Medulla oblongata (tissue), 1 donor: Measurements from ENCODE around the gene BTD.
"Not testable (repeated sequence)": the region's sequence is repeated elsewhere in the genome, so short reads cannot be mapped to it uniquely, and the experiment has no call there.

Source experiments
- DNase-seq: peaks from one replicate; pipeline ENCODE4 v3.0.0-alpha.2; 2015; ENCODE audit errors: extremely low spot score

Gene BTD

GRCh38 chr3:15602816-15603215 is 1.3 kb downstream of the BTD start:
- not testable (repeated sequence) for DNase-seq

DNA sequence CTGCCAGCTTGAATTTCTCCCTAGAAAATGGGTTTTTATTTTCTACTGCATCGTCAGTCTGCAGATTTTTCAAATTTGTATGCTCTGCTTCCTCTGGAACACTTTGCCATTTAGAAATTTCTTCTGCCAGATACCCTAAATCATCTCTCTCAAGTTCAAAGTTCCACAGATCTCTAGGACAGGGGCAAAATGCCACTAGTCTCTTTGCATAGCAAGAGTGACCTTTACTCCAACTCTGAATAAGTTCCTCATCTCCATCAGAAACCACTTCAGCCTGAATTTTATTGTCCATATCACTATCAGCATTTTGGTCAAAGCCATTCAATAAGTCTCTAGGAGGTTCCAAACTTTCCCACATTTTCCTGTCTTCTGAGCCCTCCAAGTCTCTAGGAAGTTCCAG is 3.0 kb downstream of the BTD start:
- not testable (repeated sequence) for DNase-seq

GRCh38 chr3:15606434-15606891 is 4.9 kb downstream of the BTD start:
- peak; percentile 10 for DNase-seq

DNA sequence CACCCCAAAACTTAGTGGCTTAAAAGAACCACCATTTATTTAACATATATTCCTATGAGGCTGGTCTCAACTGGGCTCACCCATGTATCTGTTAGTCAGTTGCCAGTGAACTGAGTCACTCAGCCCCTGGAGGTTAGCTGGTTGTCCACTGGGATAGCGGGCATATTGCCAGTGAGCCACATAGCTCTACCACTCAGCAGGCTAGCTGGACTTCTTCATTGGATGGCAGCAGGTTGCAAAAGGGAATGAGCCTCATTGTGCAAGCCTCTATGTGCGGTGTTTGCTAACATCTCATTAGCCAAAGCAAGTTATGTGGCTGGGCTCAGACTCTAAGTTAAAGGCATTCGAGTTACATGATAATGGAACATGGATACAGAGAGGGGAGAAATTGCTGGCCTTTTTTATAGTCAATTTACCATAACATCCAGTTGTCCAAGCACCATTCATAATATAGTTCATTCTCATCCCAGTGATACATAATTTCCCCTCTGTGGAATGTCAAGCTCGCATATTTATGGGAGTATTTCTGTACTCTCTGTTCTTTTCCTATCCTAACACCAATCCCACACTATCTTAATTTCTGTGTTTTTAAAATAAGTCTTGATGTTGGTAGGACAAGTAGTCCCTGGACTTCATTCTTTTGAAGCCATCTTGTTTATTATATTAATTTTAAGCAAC is 8.7 kb downstream of the BTD start:
- no peak for DNase-seq

DNA sequence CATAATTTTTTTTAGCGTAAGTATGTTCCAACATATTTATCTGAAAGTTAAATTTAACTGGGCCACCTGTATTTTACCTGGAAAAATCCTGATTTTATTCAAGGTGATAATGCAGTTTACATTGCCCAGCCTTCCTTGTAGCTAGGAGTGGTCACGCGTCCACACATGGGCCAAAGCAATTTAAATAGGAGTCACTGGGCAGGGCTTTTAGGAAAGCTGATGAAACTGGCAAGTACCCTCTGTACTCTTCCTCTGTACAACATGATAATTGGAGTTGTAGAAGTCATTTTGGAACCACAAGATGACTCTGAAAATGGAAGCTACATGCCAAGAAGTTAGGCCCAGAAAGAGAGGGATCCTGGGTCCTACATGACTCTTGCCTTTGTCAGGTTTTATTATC is 9.5 kb downstream of the BTD start:
- no peak for DNase-seq

DNA sequence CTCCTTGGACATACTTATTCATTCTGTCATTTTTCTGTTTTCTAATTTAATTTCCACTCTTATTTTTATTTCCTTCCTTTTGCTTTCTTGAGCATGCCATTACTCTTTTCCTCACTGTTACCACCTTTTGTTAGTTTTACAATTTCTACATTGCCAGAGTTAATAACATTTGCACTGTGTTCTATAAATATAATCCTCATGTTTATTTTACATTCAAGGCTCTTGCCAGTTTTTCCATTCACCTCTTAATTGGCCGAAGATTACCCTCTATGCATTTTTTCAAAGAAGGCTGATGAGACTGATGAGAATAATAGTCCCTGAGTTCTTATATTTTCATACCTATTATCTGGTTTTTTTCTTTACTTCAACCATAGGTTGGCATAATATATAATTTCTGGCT is 10.5 kb downstream of the BTD start:
- DNase-seq, result no peak

DNA sequence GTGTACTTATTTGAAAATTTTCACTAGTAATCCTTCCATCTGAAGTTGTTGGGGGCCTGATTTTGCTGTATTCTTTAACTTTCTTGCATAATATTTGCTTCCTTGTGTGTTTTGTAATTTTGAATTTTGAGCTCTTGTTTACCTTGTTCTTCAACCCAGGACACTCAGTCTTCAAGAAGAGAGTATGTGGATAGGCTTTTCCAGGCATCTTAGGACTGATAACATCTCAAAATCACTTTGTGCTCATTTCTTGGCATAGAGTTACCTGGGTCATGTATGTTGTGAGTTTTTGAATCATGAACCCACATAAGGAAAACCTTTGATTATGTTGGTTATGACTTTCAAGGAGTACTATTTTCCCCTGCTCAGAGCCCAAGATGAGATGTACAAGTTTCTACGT is 13.4 kb downstream of the BTD start:
- DNase-seq, result no peak

GRCh38 chr3:15616053-15616452 is 14.5 kb downstream of the BTD start:
- no peak for DNase-seq

DNA sequence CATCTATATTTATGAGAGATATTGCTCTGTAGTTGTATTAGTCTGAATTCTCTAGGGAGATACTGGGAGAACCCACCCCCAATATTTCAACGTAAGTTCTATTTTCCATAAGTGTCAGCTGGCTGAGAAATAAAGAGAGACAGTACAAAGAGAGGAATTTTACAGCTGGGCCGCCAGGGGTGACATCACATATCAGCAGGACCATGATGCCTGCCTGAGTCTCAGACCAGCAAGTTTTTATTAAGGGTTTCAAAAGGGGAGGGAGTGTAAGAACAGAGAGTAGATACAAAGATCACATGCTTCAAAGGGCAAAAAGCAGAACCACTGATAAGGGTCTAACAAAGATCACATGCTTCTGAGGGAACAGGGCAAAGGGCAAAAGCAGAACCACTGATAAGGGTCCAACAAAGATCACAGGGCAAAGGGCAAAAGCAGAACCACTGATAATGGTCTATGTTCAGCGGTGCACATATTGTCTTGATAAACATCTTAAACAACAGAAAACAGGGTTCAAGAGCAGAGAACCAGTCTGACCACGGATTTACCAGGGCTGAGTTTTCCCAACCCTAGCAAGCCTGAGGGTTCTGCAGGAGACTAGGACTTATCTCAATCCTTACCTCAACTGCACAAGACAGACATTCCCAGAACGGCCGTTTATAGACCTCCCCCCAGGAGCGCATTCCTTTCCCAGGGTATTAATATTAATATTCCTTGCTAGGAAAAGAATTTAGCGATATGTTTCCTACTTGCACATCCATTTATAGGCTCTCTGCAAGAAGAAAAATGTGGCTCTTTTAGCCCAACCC is 18.3 kb downstream of the BTD start:
- not testable (repeated sequence) for DNase-seq

DNA sequence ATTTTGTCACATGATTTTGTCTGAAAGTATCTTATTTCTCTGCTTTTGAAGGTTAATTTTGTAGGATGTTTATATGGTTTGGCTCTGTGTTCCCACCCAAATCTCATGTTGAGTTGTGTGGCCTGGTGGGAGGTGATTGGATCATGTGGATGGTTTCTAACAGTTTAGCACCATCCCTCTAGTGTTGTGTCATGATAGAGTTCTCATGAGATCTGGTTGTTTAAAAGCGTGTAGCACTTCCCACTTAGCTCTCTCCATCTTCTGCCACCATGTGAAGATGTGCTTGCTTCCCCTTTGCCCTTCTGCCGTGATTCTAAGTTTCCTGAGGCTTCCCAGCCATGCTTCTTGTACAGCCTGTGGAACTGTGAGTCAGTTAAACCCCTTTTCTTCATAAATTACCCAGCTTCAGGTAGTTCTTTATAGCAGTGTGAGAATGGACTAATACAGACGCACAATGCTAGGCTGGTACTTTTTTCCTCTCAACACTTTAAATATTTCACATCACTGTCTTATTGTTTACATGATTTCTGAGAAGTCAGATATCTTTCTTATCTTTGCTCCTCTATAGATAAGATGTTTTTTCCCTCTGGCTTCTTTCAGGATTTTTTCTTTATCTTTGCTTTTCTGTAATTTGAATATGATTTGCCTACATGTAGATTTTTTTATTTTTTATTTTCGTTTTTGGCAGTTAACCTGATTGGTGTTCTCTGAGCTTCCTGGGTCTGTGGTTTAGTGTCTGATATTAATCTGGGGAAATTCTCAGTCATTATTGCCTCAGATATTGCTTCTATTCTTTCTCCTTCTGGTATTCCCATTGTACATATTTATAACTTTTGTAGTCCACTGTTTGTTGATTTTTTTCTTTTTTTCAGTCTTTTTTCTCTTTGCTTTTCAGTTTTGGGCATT is 22.2 kb downstream of the BTD start:
- no peak for DNase-seq

DNA sequence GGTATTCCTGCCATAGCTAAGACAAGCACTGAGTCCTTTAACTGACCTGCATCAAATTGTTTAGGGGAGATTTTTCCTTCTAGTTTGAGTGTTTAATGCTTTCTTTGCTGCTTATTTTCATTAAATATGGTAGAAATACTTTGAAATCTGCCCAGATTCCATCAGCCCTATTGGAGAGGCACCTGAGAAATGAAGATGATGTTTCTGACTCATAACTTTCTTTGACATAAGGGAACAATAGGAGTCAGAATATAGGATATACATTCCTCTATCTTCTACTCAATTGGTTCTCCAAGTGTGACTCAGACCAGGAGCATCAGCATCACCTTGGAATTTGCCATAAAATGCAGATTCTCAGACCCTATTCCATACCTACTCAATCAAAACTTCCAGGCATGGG is 27.4 kb downstream of the BTD start:
- DNase-seq, result no peak

- peak; percentile 95 for DNase-seq
Observed at GRCh38 chr3:15629860-15630597, 28.5 kb downstream of the BTD start.

- peak; percentile 66 for DNase-seq
Observed at GRCh38 chr3:15630646-15631350, 29.3 kb downstream of the BTD start.

- DNase-seq, result no peak
Observed at GRCh38 chr3:15631426-15632211, 30.1 kb downstream of the BTD start.

DNA sequence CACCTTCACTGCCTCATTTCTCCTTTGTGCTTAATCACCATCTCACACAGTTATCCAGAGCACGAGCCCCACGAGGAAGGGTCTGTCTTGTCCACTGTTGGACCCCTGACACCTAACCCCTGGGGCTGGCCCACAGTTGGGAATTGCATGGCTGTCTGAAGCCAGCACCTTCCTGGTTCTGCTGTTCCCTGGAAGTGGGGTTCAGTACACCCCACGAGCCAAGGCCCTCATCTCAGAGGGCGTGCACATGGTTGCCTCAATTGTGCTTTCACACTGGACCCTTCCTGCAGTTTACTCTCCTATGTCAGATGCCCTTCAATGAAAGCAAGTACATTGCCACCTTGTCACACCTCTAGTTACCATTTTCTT is 30.7 kb downstream of the BTD start:
- no peak for DNase-seq

DNA sequence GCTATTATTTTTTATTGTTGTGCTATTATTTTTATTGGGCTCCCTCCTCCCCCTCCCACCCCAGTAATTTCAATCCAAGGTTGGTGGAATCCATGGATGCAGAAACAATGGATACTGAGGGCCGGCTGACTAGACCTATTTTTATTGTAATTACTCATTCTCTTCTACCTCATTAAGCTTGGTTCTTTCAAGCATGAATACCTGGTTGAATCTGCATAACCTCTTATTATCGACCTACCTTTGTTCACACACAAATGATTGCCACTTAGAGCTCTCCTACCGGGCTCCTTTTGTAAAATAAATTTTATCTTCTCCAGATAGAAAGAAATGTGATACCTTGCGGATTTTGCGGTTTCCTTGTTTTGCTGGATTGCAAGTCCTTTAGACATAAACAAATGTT is 31.6 kb downstream of the BTD start:
- DNase-seq, result no peak

DNA sequence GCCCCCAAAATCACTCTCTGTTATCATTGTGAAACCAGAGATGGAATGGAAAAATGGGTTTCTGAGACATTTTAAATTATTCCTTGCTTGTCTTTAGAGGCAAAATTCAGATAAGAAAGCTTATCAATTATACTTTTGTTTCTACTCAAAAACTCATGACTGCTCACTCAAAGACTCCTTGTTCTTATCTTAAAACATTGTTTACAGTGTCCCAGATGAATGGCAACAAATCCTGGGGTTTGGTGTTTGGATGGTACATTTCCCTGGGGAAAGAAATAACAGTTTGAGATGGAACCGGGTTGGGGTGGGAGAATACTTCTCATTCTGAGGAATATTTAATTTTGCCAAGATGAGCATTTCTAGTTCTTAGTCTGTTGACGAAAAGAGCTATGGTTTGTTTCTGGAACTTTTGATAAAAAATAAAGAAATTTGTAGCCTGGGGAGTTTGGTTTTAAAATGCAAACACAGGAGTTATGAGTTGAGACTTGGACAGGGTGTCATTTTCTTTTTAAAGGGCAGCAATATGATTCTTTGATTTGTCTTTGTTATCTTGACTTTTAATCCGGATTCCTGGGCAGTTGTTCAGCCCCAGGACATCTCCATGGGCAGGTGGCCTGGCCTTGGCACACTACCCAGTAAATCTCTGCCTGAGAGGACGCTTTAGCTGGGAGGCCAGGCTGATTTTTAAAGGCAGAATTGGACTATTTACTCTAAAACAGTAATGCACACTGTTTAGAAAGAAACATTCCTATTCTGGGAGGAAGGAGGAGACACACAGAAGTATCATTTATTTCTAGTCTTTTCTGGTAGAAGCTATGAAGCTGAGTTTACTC is 32.4 kb downstream of the BTD start:
- DNase-seq, result peak; percentile 59

DNA sequence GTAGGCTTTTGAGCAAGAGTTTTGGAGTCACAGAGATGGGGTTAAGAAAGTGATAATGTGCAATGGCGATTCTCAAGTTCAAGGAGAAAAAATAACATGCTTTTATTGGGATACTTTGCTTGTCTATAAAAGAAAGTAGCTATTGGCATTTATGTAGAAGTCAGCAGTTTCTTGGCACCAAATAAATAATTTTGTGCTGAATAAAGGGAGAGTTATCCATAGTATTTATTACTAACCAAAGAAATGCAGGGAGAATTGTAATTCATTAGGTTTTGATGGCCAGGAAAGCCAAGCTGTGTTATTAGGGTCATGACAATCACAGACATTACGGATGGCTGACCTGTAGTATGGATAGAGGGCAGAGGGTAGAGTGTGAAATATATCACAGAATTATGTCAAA is 33.1 kb downstream of the BTD start:
- DNase-seq, result no peak

- DNase-seq, result peak; percentile 60
Observed at GRCh38 chr3:15635121-15635661, 33.6 kb downstream of the BTD start.
